Osteoblast (primary cell): ENCODE data around the gene RNF167. TPM values are rescaled to one million over a fixed set of nuclear protein-coding genes. Genes with fewer than 3 reads are reported as not detected.
A peak's percentile ranks its signal among the peaks of the same experiment; 100 is the strongest.

Experiments
- DNase-seq: peaks from one replicate; pipeline ENCODE4 v3.0.0; 2011; ENCODE audit warnings: low spot score, mixed read lengths; ENCODE audit not compliant: insufficient read length; ENCODE audit errors: missing footprints
- H2AFZ ChIP-seq: 2 replicates; pipeline ENCODE4 v1.6.0; 2011; ENCODE audit warnings: mild to moderate bottlenecking, low read length
- H3K27ac ChIP-seq: 2 replicates; pipeline ENCODE4 v1.5.1; 2011; ENCODE audit warnings: mild to moderate bottlenecking, low read depth, low read length, moderate library complexity
- H3K27me3 ChIP-seq: 2 replicates; pipeline ENCODE4 v1.6.0; 2012; ENCODE audit warnings: mild to moderate bottlenecking, control low read depth, inconsistent platforms, low read length, moderate library complexity; ENCODE audit not compliant: insufficient read depth
- H3K36me3 ChIP-seq: 2 replicates; pipeline ENCODE4 v1.5.1; 2011; ENCODE audit warnings: mild to moderate bottlenecking, low read length, control low read depth, moderate library complexity; ENCODE audit not compliant: insufficient read depth
- H3K4me1 ChIP-seq: 2 replicates; pipeline ENCODE4 v1.5.1; 2011; ENCODE audit warnings: mild to moderate bottlenecking, low read length, control low read depth, moderate library complexity; ENCODE audit not compliant: insufficient read depth
- H3K4me2 ChIP-seq: 2 replicates; pipeline ENCODE4 v1.6.0; 2011; ENCODE audit warnings: mild to moderate bottlenecking, low read length; ENCODE audit not compliant: insufficient read depth
- H3K4me3 ChIP-seq: fragments of 200-600 bp; sonication (generic); 3 replicates; pipeline ENCODE4 v1.5.1; 2012; ENCODE audit warnings: mild to moderate bottlenecking, low read length, inconsistent platforms; ENCODE audit not compliant: insufficient read depth
- H3K79me2 ChIP-seq: 2 replicates; pipeline ENCODE4 v1.6.0; 2012; ENCODE audit warnings: mild to moderate bottlenecking, low read length, control low read depth, inconsistent platforms; ENCODE audit not compliant: insufficient read depth
- H3K9me3 ChIP-seq: 2 replicates; pipeline ENCODE4 v1.5.1; 2011; ENCODE audit warnings: low read depth, low read length, control low read depth
- H4K20me1 ChIP-seq: 2 replicates; pipeline ENCODE4 v1.6.0; 2012; ENCODE audit warnings: mild to moderate bottlenecking, low read length, control low read depth; ENCODE audit not compliant: insufficient read depth
- total RNA-seq: library from RNA; depleted of rRNA; stranded (reverse); fragments of >200 nt; gene quantifications from 2 replicates; pipeline ENCODE4 v1.2.3, GENCODE V29; 2012
- TF ChIP-seq, protein P1 (sequence below): IDR thresholded peaks from 2 replicates; pipeline ENCODE4 v1.5.1; 2011; ENCODE audit warnings: mild to moderate bottlenecking, low read depth, low read length, moderate library complexity; ENCODE audit errors: extremely low read depth

RNF167 gene
- total RNA-seq, 1 donor: 25.3 TPM

DNA sequence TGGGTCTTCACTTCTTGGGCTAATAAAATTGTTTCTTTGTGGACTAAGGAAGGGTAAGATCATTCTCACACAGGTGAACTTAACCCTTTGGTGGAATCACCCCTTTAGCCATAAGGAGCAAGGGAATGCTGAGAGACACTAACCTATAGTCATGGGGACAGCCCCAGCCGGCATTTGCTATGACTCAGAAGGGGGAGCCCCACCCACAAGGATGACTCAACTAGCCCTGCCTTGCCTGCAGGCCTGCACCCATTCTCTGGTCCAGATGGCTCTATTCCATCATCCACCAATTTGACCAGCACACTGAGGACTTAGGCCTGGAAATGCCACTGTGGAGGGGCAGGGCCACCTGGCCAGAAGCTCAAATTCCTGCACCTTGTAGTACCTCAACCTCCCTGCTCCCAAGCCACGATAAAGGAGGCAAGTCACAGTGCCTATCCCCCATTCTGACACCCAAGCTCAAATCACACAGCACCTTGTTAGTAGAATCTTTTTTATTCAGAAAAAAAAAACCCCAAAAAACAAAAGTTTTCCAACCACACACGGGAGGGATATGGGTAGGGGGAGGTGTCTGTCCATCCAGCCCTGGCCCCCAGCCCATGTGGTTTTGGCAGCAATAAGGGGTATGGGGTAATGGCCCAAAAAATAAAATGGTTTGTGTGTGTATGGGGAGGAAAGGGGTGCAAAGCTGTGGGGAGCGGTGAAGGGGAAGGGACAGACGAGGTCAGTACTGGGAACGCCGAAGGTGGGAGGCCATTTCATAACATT, 5.3 kb downstream of the RNF167 start:
- H3K4me2 ChIP-seq: peak overlapping the region; percentile 92
- peak overlapping the region; percentile 68 for H3K27ac ChIP-seq
- peak; percentile 99 for DNase-seq
- H3K27me3 ChIP-seq: no peaks in the 10 kb centered on the region
- peaks cover 50% of the 10 kb centered on the region for H3K4me1 ChIP-seq
- no peak overlapping the region for H2AFZ ChIP-seq
- no peaks in the 10 kb centered on the region for H3K9me3 ChIP-seq
- TF ChIP-seq, protein P1, sequence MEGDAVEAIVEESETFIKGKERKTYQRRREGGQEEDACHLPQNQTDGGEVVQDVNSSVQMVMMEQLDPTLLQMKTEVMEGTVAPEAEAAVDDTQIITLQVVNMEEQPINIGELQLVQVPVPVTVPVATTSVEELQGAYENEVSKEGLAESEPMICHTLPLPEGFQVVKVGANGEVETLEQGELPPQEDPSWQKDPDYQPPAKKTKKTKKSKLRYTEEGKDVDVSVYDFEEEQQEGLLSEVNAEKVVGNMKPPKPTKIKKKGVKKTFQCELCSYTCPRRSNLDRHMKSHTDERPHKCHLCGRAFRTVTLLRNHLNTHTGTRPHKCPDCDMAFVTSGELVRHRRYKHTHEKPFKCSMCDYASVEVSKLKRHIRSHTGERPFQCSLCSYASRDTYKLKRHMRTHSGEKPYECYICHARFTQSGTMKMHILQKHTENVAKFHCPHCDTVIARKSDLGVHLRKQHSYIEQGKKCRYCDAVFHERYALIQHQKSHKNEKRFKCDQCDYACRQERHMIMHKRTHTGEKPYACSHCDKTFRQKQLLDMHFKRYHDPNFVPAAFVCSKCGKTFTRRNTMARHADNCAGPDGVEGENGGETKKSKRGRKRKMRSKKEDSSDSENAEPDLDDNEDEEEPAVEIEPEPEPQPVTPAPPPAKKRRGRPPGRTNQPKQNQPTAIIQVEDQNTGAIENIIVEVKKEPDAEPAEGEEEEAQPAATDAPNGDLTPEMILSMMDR: no peak
- H3K4me3 ChIP-seq: peak overlapping the region; percentile 96
- H4K20me1 ChIP-seq: peaks cover 59% of the 10 kb centered on the region
- peaks cover 51% of the 10 kb centered on the region for H3K36me3 ChIP-seq
- H3K79me2 ChIP-seq: peaks cover 78% of the 10 kb centered on the region

DNA sequence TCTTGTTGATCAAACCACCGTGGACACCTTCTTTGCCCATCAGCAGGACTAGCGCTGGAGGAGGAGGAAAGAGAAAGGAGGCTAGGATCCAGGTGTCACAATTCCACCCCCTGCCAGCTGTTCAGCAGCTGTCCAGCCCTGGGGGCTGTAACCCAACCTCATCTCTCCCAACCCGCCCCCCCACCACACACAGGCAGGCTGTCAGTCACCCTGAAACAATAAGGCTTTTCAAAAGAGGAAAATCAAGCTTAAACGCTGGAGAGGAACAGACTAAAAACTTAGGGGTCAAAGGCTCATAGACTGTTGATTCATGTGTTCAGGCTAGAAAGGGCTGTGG, 5.8 kb downstream of the RNF167 start:
- TF ChIP-seq, protein P1: no peak
- Histone ChIP-seq H3K27ac (no peak overlapping the region), H3K4me1 (peaks cover 53% of the 10 kb centered on the region), H3K4me3 (peak overlapping the region; percentile 96), H4K20me1 (peaks cover 59% of the 10 kb centered on the region), H3K4me2 (peak overlapping the region; percentile 92), H3K79me2 (peaks cover 73% of the 10 kb centered on the region), H3K27me3 (no peaks in the 10 kb centered on the region), H3K36me3 (peaks cover 51% of the 10 kb centered on the region), H3K9me3 (no peaks in the 10 kb centered on the region), H2AFZ (no peak overlapping the region)
- DNase-seq: peak; percentile 54

DNA sequence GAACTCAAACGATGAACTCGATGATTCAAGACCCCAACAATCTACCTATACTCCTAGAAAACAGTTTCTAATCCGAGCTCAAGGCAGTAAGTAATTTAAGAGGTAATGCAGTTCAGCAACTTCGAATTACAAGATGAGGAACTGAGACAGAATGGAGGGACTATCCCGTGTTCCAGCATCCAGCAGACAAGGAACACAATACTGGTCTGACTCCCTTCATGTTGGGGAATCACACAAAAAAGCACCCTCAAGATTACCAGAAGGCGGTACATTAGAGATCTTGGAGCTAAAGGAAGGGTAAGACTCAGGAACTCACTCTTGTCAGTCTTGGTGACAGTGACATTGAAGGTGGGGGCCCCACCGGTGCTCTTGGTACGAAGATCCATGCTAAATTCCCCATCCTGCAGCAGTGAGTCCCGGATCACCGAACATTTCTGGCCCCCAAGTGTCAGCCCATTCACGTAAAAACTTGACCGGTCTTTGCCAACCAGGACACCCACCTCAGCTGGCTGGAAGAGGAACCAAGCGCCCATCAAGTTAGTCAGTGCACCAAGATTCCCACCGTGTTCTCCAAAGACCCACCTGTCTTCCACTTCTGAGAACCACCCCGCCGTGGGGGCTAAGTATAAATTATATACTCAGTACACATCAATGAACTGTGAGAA, 6.4 kb downstream of the RNF167 start:
- Histone ChIP-seq H3K4me1 (peaks cover 48% of the 10 kb centered on the region), H3K27ac (peak overlapping the region; percentile 83), H3K27me3 (no peaks in the 10 kb centered on the region), H4K20me1 (peaks cover 59% of the 10 kb centered on the region), H3K79me2 (peaks cover 68% of the 10 kb centered on the region), H3K4me3 (peak overlapping the region; percentile 96), H3K36me3 (peaks cover 51% of the 10 kb centered on the region), H3K4me2 (peak overlapping the region; percentile 92), H2AFZ (no peak overlapping the region), H3K9me3 (no peaks in the 10 kb centered on the region)
- TF ChIP-seq, protein P1: no peak
- DNase-seq: peak; percentile 68

- peak overlapping the region; percentile 83 for H3K27ac ChIP-seq
- H3K79me2 ChIP-seq: peaks cover 63% of the 10 kb centered on the region
- H3K4me3 ChIP-seq: peak overlapping the region; percentile 96
- TF ChIP-seq, protein P1: no peak
- H3K9me3 ChIP-seq: no peaks in the 10 kb centered on the region
- H3K4me2 ChIP-seq: peak overlapping the region; percentile 92
- H3K4me1 ChIP-seq: peaks cover 42% of the 10 kb centered on the region
- H4K20me1 ChIP-seq: peaks cover 57% of the 10 kb centered on the region
- peak; percentile 84 for DNase-seq
- peaks cover 48% of the 10 kb centered on the region for H3K36me3 ChIP-seq
- no peaks in the 10 kb centered on the region for H3K27me3 ChIP-seq
- H2AFZ ChIP-seq: no peak overlapping the region
Measured at GRCh38 chr17:4947010-4947410, 6.9 kb downstream of the RNF167 start.
